Measurements from ENCODE around the gene CRELD1. TPM values are rescaled to one million over a fixed set of nuclear protein-coding genes. Genes with fewer than 3 reads are reported as not detected.

Gene CRELD1
- total RNA-seq, 5 donors from 2014 or later (not counting 1 experiment from before 2014, with no cell fraction given) = 23.0 to 55.2 (median 48.0) TPM

DNA sequence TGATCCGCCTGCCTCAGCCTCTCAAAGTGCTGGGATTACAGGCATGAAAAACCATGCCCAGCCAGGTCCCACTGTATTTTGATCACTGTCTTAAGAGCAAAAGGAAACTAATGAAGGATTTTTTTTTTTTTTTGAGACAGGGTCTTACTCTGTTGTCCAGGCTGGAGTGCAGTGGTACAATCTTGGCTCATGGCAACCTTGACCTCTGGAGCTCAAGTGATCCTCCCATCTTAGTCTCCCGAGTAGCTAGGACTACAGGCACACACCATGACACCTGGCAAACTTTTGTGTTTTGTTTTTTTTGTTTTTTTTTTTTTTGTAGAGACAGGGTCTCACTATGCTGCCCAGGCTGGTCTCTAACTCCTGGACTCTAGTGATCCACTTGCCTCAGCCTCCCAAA is 46.6 kb downstream of the CRELD1 start:
- H3K4me1 ChIP-seq (ENCODE audit: control insufficient read depth in 1 of 2, extremely low read depth in 1 of 2, insufficient read depth in 2 of 2, low read length in 2 of 2) = peaks cover 3 to 10% of the 10 kb centered on the region in 2 experiments
- no peaks in the 10 kb centered on the region for H3K9me3 ChIP-seq
- no CpG with 5 or more reads among the region's 2 CpGs for WGBS (ENCODE audit: insufficient coverage)
- POLR2A ChIA-PET = interaction anchor here in 1 of 2 donors (0.5 kb wide), 1 partner anchor 107 kb away, joined by 3 read pairs; no protein-coding TSS in a partner anchor
- no peak overlapping the region for H3K4me3 Mint-ChIP-seq
- CTCF ChIA-PET = interaction anchor here in 1 of 2 donors (0.6 to 0.8 kb wide), 2 partner anchors 16 to 53 kb away, joined by 4 to 5 read pairs; no protein-coding TSS in a partner anchor
- H3K27me3 ChIP-seq (replicated peaks in 1 of 2; ENCODE audit: control insufficient read depth in 2 of 2, extremely low read depth in 1 of 2, insufficient read depth in 2 of 2, low read length in 1 of 2) = no peaks in the 10 kb centered on the region
- H3K36me3 ChIP-seq (ENCODE audit: control insufficient read depth in 2 of 2, extremely low read depth in 1 of 2, insufficient read depth in 1 of 2, low read length in 1 of 2) = peaks cover 9 to 47% of the 10 kb centered on the region in 2 donors
- no peaks in the 10 kb centered on the region for H3K27me3 Mint-ChIP-seq
- no peak overlapping the region for H3K27ac ChIP-seq (ENCODE audit: low read length)
- peaks cover 8 to 23% (median 23%) of the 10 kb centered on the region in 3 donors for H3K4me1 Mint-ChIP-seq
- no peaks in the 10 kb centered on the region for H3K9me3 Mint-ChIP-seq
- no peak overlapping the region for H3K27ac Mint-ChIP-seq
- DNase-seq (no peak), ATAC-seq (replicated peaks in 1 of 4) (no peak)
- peaks cover 17% of the 10 kb centered on the region for H3K36me3 Mint-ChIP-seq
- no peak overlapping the region for H3K4me3 ChIP-seq (ENCODE audit: control insufficient read depth in 1 of 2, extremely low read depth in 1 of 2, low read length in 1 of 2)

GRCh38 chr3:9986230-9986725 is 52.6 kb downstream of the CRELD1 start:
- under 1% methylated on average over 15 of the region's 17 CpGs for whole genome bisulfite sequencing (ENCODE audit: insufficient coverage)
- Mint-ChIP-seq H3K4me3 (peak overlapping the region; percentile 95 to 97 (median 96)), H3K4me1 (peaks cover 28 to 45% (median 30%) of the 10 kb centered on the region in 3 donors), H3K9me3 (no peaks in the 10 kb centered on the region), H3K27ac (peak overlapping the region; percentile 92 to 95), H3K36me3 (peaks cover 3% of the 10 kb centered on the region), H3K27me3 (no peaks in the 10 kb centered on the region)
- CTCF ChIA-PET = interaction anchor here (0.6 to 1.3 kb wide), 4 partner anchors 25 to 203 kb away, joined by 3 to 11 read pairs (median 5); partner anchors contain the start of gene CRELD1 (in 1 of the 2)
- ATAC-seq (replicated peaks in 1 of 4) = peak; percentile 54 to 63 (median 60)
- peaks cover 3 to 14% of the 10 kb centered on the region in 2 donors for H3K36me3 ChIP-seq (ENCODE audit: control insufficient read depth in 2 of 2, extremely low read depth in 1 of 2, insufficient read depth in 1 of 2, low read length in 1 of 2)
- peaks cover 19 to 29% of the 10 kb centered on the region in 2 experiments for H3K4me1 ChIP-seq (ENCODE audit: control insufficient read depth in 1 of 2, extremely low read depth in 1 of 2, insufficient read depth in 2 of 2, low read length in 2 of 2)
- H3K27ac ChIP-seq (ENCODE audit: low read length) = peak overlapping the region; percentile 87
- H3K9me3 ChIP-seq = no peaks in the 10 kb centered on the region
- DNase-seq = peak in 1 of 35 experiments; percentile 11
- H3K27me3 ChIP-seq (replicated peaks in 1 of 2; ENCODE audit: control insufficient read depth in 2 of 2, extremely low read depth in 1 of 2, insufficient read depth in 2 of 2, low read length in 1 of 2) = no peaks in the 10 kb centered on the region
- H3K4me3 ChIP-seq (ENCODE audit: control insufficient read depth in 1 of 2, extremely low read depth in 1 of 2, low read length in 1 of 2) = peak overlapping the region; percentile 96 to 98
- POLR2A ChIA-PET = interaction anchor here (0.5 to 1.4 kb wide), 5 partner anchors 27 to 1787 kb away, joined by 3 to 6 read pairs (median 4); partner anchors contain the start of gene FANCD2 (in 1 of the 2)

GRCh38 chr3:9994086-9994844 is 60.6 kb downstream of the CRELD1 start:
- no peak for ATAC-seq (replicated peaks in 1 of 4)

More at GRCh38 chr3:9994086-9994844, 60.6 kb downstream of the CRELD1 start:
- H3K27ac ChIP-seq (ENCODE audit: low read length) = no peak overlapping the region
- Mint-ChIP-seq H3K27me3 (no peaks in the 10 kb centered on the region), H3K9me3 (no peaks in the 10 kb centered on the region), H3K36me3 (peaks cover 12% of the 10 kb centered on the region), H3K4me1 (no peaks in the 10 kb centered on the region), H3K4me3 (no peak overlapping the region), H3K27ac (no peak overlapping the region)
- H3K4me1 ChIP-seq (ENCODE audit: control insufficient read depth in 1 of 2, extremely low read depth in 1 of 2, insufficient read depth in 2 of 2, low read length in 2 of 2) = no peaks in the 10 kb centered on the region
- H3K4me3 ChIP-seq (ENCODE audit: control insufficient read depth in 1 of 2, extremely low read depth in 1 of 2, low read length in 1 of 2) = no peak overlapping the region
- DNase-seq = no peak
- no peaks in the 10 kb centered on the region for H3K9me3 ChIP-seq
- H3K36me3 ChIP-seq (ENCODE audit: control insufficient read depth in 2 of 2, extremely low read depth in 1 of 2, insufficient read depth in 1 of 2, low read length in 1 of 2) = peaks cover 0 to 5% of the 10 kb centered on the region in 2 donors
- ChIA-PET CTCF (interaction anchor here in 1 of 2 donors (1.0 kb wide), 1 partner anchor 305 kb away, joined by 3 read pairs; no protein-coding TSS in a partner anchor), POLR2A (interaction anchor here in 1 of 2 donors (0.6 kb wide), 1 partner anchor 23 kb away, joined by 6 read pairs; no protein-coding TSS in a partner anchor)
- H3K27me3 ChIP-seq (replicated peaks in 1 of 2; ENCODE audit: control insufficient read depth in 2 of 2, extremely low read depth in 1 of 2, insufficient read depth in 2 of 2, low read length in 1 of 2) = no peaks in the 10 kb centered on the region
- WGBS (ENCODE audit: insufficient coverage) = 95% methylated on average over 8 of the region's 10 CpGs

Other genes with a start within 250 kb of the CRELD1 start
- gene CPNE9, start 230.0 kb upstream of the CRELD1 start, total RNA-seq = 1 to 10 TPM in 1 of 5 donors, under 1 TPM in 3, not detected in 1; 0.19 to 1.5 (median 0.24) TPM
- 10 to 100 TPM; 28.6 to 46.3 (median 39.0) TPM for gene BRPF1, start 202.1 kb upstream of the CRELD1 start, total RNA-seq
- gene OGG1, start 183.9 kb upstream of the CRELD1 start, total RNA-seq = 10 to 100 TPM; 18.3 to 41.3 (median 38.1) TPM
- 1 to 10 TPM; 1.1 to 1.7 (median 1.3) TPM for gene CAMK1, start 163.9 kb upstream of the CRELD1 start, total RNA-seq
- gene TADA3, start 141.4 kb upstream of the CRELD1 start, total RNA-seq = 10 to 100 TPM; 29.1 to 46.5 (median 41.1) TPM
- 100 to 1,000 TPM; 144 to 160 (median 147) TPM for gene ARPC4, start 140.8 kb upstream of the CRELD1 start, total RNA-seq
- gene TTLL3, start 123.6 kb upstream of the CRELD1 start, total RNA-seq = 10 to 100 TPM; 59.8 to 94.9 (median 67.4) TPM
- gene RPUSD3, start 89.8 kb upstream of the CRELD1 start, total RNA-seq = 10 to 100 TPM; 23.6 to 70.5 (median 64.7) TPM
- gene CIDEC, start 53.6 kb upstream of the CRELD1 start, total RNA-seq = under 1 TPM in 1 of 5 donors, not detected in 4; 0.66 TPM
- gene JAGN1, start 43.2 kb upstream of the CRELD1 start, total RNA-seq = 10 to 100 TPM; 16.9 to 28.6 (median 23.7) TPM
- 1 to 10 TPM in 4 of 5 donors, under 1 TPM in 1; 0.68 to 5.1 (median 1.9) TPM for gene IL17RE, start 31.0 kb upstream of the CRELD1 start, total RNA-seq
- gene IL17RC, start 16.7 kb upstream of the CRELD1 start, total RNA-seq = 1 to 10 TPM in 2 of 5 donors, under 1 TPM in 3; 0.54 to 1.2 (median 0.80) TPM
- 10 to 100 TPM in 2 of 5 donors, 1 to 10 TPM in 3; 6.6 to 10.5 (median 9.2) TPM for gene PRRT3, start 18.6 kb downstream of the CRELD1 start, total RNA-seq
- gene EMC3, start 53.0 kb downstream of the CRELD1 start, total RNA-seq = 10 to 100 TPM; 33.8 to 47.7 (median 36.6) TPM
- gene FANCD2, start 92.6 kb downstream of the CRELD1 start, total RNA-seq = 10 to 100 TPM; 15.4 to 22.5 (median 18.2) TPM
- not detected for gene FANCD2OS, start 174.4 kb downstream of the CRELD1 start, total RNA-seq
- gene BRK1, start 181.8 kb downstream of the CRELD1 start, total RNA-seq = 10 to 100 TPM; 53.9 to 74.9 (median 60.9) TPM
- 10 to 100 TPM; 57.2 to 75.0 (median 59.8) TPM for gene VHL, start 207.9 kb downstream of the CRELD1 start, total RNA-seq
- gene IRAK2, start 231.1 kb downstream of the CRELD1 start, total RNA-seq = 1 to 10 TPM; 2.9 to 5.0 (median 3.7) TPM